HG03025 (cell line): ENCODE data around the gene COL26A1.
"Not testable (repeated sequence)": the region's sequence is repeated elsewhere in the genome, so short reads cannot be mapped to it uniquely, and the experiment has no call there.

Experiments
- ATAC-seq: cut with Tn5 transposase; IDR thresholded peaks from one replicate; pipeline ENCODE4 v1.9.1; 2021; ENCODE audit warnings: mild to moderate bottlenecking, moderate library complexity; ENCODE audit not compliant: unreplicated experiment, low FRiP score

The COL26A1 gene

GRCh38 chr7:101547022-101547915 is 184.6 kb downstream of the COL26A1 start:
- ATAC-seq: no peak

- ATAC-seq: no peak
Measured at GRCh38 chr7:101547916-101548661, 185.4 kb downstream of the COL26A1 start.

- no peak for ATAC-seq
Measured at GRCh38 chr7:101549734-101550133, 187.1 kb downstream of the COL26A1 start.

GRCh38 chr7:101550641-101551541 is 188.2 kb downstream of the COL26A1 start:
- no peak for ATAC-seq

- ATAC-seq: no peak
Measured at GRCh38 chr7:101553018-101553770, 190.5 kb downstream of the COL26A1 start.

- no peak for ATAC-seq
Measured at GRCh38 chr7:101553771-101554445, 191.2 kb downstream of the COL26A1 start.

- no peak for ATAC-seq
Measured at GRCh38 chr7:101554584-101555268, 192.1 kb downstream of the COL26A1 start.

GRCh38 chr7:101555269-101555920 is 192.7 kb downstream of the COL26A1 start:
- ATAC-seq: no peak

GRCh38 chr7:101555921-101556275 is 193.2 kb downstream of the COL26A1 start:
- no peak for ATAC-seq

- no peak for ATAC-seq
Measured at GRCh38 chr7:101556453-101556968, 193.8 kb downstream of the COL26A1 start.

- no peak for ATAC-seq
Measured at GRCh38 chr7:101557421-101557820, 194.7 kb downstream of the COL26A1 start.

- no peak for ATAC-seq
Measured at GRCh38 chr7:101557978-101558741, 195.5 kb downstream of the COL26A1 start.

- no peak for ATAC-seq
Measured at GRCh38 chr7:101558742-101559325, 196.2 kb downstream of the COL26A1 start.

- no peak for ATAC-seq
Measured at GRCh38 chr7:101559586-101559985, 196.9 kb downstream of the COL26A1 start.

- not testable (repeated sequence) for ATAC-seq
Measured at GRCh38 chr7:101560021-101560420, 197.3 kb downstream of the COL26A1 start.

- ATAC-seq: no peak
Measured at GRCh38 chr7:101560856-101561255, 198.2 kb downstream of the COL26A1 start.

GRCh38 chr7:101561293-101561692 is 198.6 kb downstream of the COL26A1 start:
- not testable (repeated sequence) for ATAC-seq
